Panc1 (cell line): ENCODE measurements around the gene PAQR7. TPM values are rescaled to one million over a fixed set of nuclear protein-coding genes. Genes with fewer than 3 reads are reported as not detected.

ENCODE experiments used
- ATAC-seq: fragments of 200-7000 bp; cut with Tn5 transposase; 2 replicates; pipeline ENCODE4 v1.9.1; 2020; ENCODE audit warnings: mild to moderate bottlenecking, moderate library complexity
- BruUV-seq: library from RNA; stranded (reverse); fragments of 400-500 nt; replicated peaks from 2 replicates; lab custom pipeline; 2021; lab: Mats Ljungman, UMichigan
- CTCF ChIA-PET: fragments of 300-600 bp; sonication (Branson Sonifier 250); formaldehyde crosslinking; loops from one replicate; lab custom pipeline; 2022; ENCODE audit warnings: antibody characterized with exemption; lab: Charles Lee
- POLR2A ChIA-PET: fragments of 300-600 bp; sonication (Branson Sonifier 250); formaldehyde crosslinking; loops from one replicate; lab custom pipeline; 2022; ENCODE audit warnings: antibody characterized with exemption; lab: Charles Lee
- DNase-seq: peaks from one replicate; pipeline ENCODE4 v3.0.0-alpha.2; 2010; ENCODE audit warnings: low read depth, low spot score
- H3K27ac ChIP-seq: 2 replicates; pipeline ENCODE4 v1.5.1; 2011; ENCODE audit warnings: mild to moderate bottlenecking, low read length, inconsistent platforms
- H3K27me3 ChIP-seq: fragments of 200-500 bp; sonication (Bioruptor generic); 2 replicates; pipeline ENCODE4 v1.6.0; 2014; ENCODE audit warnings: low read length, inconsistent platforms; ENCODE audit not compliant: control insufficient read depth, insufficient read depth
- H3K36me3 ChIP-seq: fragments of 200-500 bp; sonication (Bioruptor generic); 2 replicates; pipeline ENCODE4 v1.5.1; 2014; ENCODE audit warnings: inconsistent platforms, mild to moderate bottlenecking, low read length, moderate library complexity; ENCODE audit not compliant: control insufficient read depth, insufficient read depth
- H3K4me1 ChIP-seq: 2 replicates; pipeline ENCODE4 v1.5.1; 2011; ENCODE audit warnings: inconsistent platforms, mild to moderate bottlenecking, low read length, moderate library complexity; ENCODE audit not compliant: control insufficient read depth, insufficient read depth
- H3K4me3 ChIP-seq, 2 experiments: 2 replicates each; pipeline ENCODE4 v1.5.1; 2011 to 2012; ENCODE audit warnings: low read depth in 2 of 2, low read length in 2 of 2, mild to moderate bottlenecking in 2 of 2, inconsistent platforms in 1 of 2, moderate library complexity in 1 of 2
- H3K9me3 ChIP-seq: fragments of 200-500 bp; sonication (Bioruptor generic); 2 replicates; pipeline ENCODE4 v1.5.1; 2014; ENCODE audit warnings: low read depth, mild to moderate bottlenecking, inconsistent platforms, low read length, moderate library complexity; ENCODE audit not compliant: control insufficient read depth, insufficient read depth
- POLR2AphosphoS5 ChIP-seq: IDR thresholded peaks from 2 replicates; pipeline ENCODE4 v1.6.1; 2012; ENCODE audit warnings: mild to moderate bottlenecking, low read depth, low read length, moderate library complexity
- SIN3A ChIP-seq: IDR thresholded peaks from 2 replicates; pipeline ENCODE4 v1.6.1; 2012; ENCODE audit warnings: low read depth, mild to moderate bottlenecking, low read length, moderate library complexity, borderline replicate concordance; ENCODE audit not compliant: insufficient read depth
- TCF7L2 ChIP-seq: IDR thresholded peaks from 2 replicates; pipeline ENCODE4 v1.6.1; 2011; ENCODE audit warnings: mild to moderate bottlenecking, low read depth, low read length, inconsistent platforms
- in situ Hi-C: cut with HindIII; loops from 2 replicates; pipeline ENCODE4 v1.10.0; 2016; ENCODE audit warnings: low sequenced_read_pairs, low pct_unique_long_range_greater_than_20kb
- intact Hi-C: fragments of 100-400 bp; cut with micrococcal nuclease; formaldehyde crosslinking; loops from one replicate; pipeline ENCODE4 v1.10.0; 2022; ENCODE audit not compliant: unreplicated experiment
- total RNA-seq: library from RNA; stranded (reverse); gene quantifications from one replicate; pipeline ENCODE4 v1.2.1, GENCODE V29; 2021; ENCODE audit not compliant: unreplicated experiment
- TF ChIP-seq, protein P1 (sequence below): fragments of 450-650 bp; IDR thresholded peaks from 2 replicates; pipeline ENCODE4 v1.5.1; 2017; ENCODE audit warnings: mild to moderate bottlenecking
- TF ChIP-seq, protein P2 (sequence below), 2 experiments: IDR thresholded peaks; 2 replicates each; pipeline ENCODE4 v1.6.1; 2011 to 2012; ENCODE audit warnings: low read depth in 2 of 2, control low read depth in 1 of 2, low read length in 1 of 2, mild to moderate bottlenecking in 1 of 2, moderate library complexity in 1 of 2; ENCODE audit not compliant: insufficient read depth in 1 of 2

PAQR7 gene
- total RNA-seq, 1 experiment from 2014 or later, result 30.9 TPM

DNA sequence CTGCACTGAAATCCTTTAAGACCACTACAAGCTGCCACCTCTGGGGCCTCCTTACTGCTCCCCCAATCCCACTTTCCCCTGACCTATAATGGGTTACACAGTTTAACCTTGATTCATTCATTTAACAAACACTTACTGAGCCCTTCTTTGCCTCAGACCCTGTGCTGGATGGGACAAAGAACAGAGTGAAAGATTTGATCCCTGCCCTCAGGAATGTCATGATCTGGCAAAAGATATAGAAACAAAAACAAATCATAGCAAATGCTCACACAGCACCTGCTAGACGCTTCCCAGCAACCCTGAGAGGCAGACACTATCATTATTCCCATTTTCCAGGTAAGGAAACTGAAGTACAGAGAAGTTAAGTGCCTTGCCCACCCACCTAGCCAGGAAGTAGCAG, 9.2 kb downstream of the PAQR7 start:
- in situ Hi-C loops, result no loop called here
- intact Hi-C loops, result no loop called here
- H3K36me3 ChIP-seq, result no peaks in the 10 kb centered on the region
- no peak overlapping the region for H3K4me3 ChIP-seq
- BruUV-seq, result no TSS peak
- H3K27me3 ChIP-seq, result no peaks in the 10 kb centered on the region
- DNase-seq, result no peak
- no peaks in the 10 kb centered on the region for H3K9me3 ChIP-seq
- H3K4me1 ChIP-seq, result peaks cover 10% of the 10 kb centered on the region; the same call in 1 of the 2 replicates
- no peak for ATAC-seq
- H3K27ac ChIP-seq, result no peak overlapping the region
- TF ChIP-seq SIN3A, result no peak
- TF ChIP-seq, protein P1, sequence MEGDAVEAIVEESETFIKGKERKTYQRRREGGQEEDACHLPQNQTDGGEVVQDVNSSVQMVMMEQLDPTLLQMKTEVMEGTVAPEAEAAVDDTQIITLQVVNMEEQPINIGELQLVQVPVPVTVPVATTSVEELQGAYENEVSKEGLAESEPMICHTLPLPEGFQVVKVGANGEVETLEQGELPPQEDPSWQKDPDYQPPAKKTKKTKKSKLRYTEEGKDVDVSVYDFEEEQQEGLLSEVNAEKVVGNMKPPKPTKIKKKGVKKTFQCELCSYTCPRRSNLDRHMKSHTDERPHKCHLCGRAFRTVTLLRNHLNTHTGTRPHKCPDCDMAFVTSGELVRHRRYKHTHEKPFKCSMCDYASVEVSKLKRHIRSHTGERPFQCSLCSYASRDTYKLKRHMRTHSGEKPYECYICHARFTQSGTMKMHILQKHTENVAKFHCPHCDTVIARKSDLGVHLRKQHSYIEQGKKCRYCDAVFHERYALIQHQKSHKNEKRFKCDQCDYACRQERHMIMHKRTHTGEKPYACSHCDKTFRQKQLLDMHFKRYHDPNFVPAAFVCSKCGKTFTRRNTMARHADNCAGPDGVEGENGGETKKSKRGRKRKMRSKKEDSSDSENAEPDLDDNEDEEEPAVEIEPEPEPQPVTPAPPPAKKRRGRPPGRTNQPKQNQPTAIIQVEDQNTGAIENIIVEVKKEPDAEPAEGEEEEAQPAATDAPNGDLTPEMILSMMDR, result no peak
- TF ChIP-seq POLR2AphosphoS5, result no peak
- TF ChIP-seq TCF7L2, result no peak
- TF ChIP-seq, protein P2, sequence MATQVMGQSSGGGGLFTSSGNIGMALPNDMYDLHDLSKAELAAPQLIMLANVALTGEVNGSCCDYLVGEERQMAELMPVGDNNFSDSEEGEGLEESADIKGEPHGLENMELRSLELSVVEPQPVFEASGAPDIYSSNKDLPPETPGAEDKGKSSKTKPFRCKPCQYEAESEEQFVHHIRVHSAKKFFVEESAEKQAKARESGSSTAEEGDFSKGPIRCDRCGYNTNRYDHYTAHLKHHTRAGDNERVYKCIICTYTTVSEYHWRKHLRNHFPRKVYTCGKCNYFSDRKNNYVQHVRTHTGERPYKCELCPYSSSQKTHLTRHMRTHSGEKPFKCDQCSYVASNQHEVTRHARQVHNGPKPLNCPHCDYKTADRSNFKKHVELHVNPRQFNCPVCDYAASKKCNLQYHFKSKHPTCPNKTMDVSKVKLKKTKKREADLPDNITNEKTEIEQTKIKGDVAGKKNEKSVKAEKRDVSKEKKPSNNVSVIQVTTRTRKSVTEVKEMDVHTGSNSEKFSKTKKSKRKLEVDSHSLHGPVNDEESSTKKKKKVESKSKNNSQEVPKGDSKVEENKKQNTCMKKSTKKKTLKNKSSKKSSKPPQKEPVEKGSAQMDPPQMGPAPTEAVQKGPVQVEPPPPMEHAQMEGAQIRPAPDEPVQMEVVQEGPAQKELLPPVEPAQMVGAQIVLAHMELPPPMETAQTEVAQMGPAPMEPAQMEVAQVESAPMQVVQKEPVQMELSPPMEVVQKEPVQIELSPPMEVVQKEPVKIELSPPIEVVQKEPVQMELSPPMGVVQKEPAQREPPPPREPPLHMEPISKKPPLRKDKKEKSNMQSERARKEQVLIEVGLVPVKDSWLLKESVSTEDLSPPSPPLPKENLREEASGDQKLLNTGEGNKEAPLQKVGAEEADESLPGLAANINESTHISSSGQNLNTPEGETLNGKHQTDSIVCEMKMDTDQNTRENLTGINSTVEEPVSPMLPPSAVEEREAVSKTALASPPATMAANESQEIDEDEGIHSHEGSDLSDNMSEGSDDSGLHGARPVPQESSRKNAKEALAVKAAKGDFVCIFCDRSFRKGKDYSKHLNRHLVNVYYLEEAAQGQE (IDR thresholded peaks at IDR 0.05; ENCODE audit: insufficient read depth in 1 of 2, low read depth in 2 of 2, low read length in 1 of 2), result no peak
- ChIA-PET POLR2A (no interaction called here), CTCF (no interaction called here)

DNA sequence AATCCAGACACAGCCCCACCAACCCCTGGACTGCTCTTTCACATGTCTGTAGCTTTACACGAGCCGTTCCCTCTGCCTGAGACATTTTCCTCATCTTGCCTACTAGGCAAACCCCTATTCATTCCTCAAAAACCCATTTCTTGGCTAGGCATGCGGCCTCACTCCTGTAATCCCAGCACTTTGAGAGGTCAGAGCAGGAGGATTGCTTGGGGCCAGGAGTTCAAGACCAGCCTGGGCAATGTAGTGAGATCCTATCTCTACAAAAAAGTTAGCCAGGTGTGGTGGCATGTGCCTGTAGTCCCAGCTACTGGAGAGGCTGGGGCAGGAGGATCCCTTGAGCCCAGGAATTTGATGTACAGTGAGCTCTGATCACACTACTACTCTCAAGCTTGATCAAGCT, 11.1 kb downstream of the PAQR7 start:
- Histone ChIP-seq H3K27me3 (no peaks in the 10 kb centered on the region), H3K36me3 (no peaks in the 10 kb centered on the region), H3K9me3 (no peaks in the 10 kb centered on the region), H3K27ac (no peak overlapping the region), H3K4me1 (peaks cover 10% of the 10 kb centered on the region; the same call in 1 of the 2 replicates), H3K4me3 (no peak overlapping the region)
- no peak for TF ChIP-seq SIN3A
- TF ChIP-seq, protein P2 (IDR thresholded peaks at IDR 0.05; ENCODE audit: insufficient read depth in 1 of 2, low read depth in 2 of 2, low read length in 1 of 2), result no peak
- TF ChIP-seq, protein P1, result no peak
- TF ChIP-seq POLR2AphosphoS5, result no peak
- TF ChIP-seq TCF7L2, result no peak
- ChIA-PET POLR2A (interaction anchor here (0.6 kb wide), 1 partner anchor 20 kb away, joined by 3 read pairs; no protein-coding TSS in a partner anchor), CTCF (interaction anchor here (0.6 kb wide), 2 partner anchors 27 to 31 kb away, joined by 3 read pairs; no protein-coding TSS in a partner anchor)
- BruUV-seq, result no TSS peak
- ATAC-seq (no peak), DNase-seq (no peak)
- intact Hi-C loops, result no loop called here
- in situ Hi-C loops, result no loop called here
